GM23248 (cell line): ENCODE results near the gene PEX14. TPM values are rescaled to one million over a fixed set of nuclear protein-coding genes. Genes with fewer than 3 reads are reported as not detected.

ENCODE experiments used
- DNase-seq: peaks from one replicate; pipeline ENCODE4 v3.0.0-alpha.2; 2015
- H2AFZ ChIP-seq: fragments of 200-600 bp; sonication (generic); 2 replicates; pipeline ENCODE4 v1.6.1; 2016; ENCODE audit warnings: antibody characterized with exemption
- H3F3A ChIP-seq: fragments of 200-600 bp; sonication (generic); 2 replicates; pipeline ENCODE4 v1.6.1; 2016; ENCODE audit warnings: mild to moderate bottlenecking, antibody characterized with exemption, mixed run types; ENCODE audit not compliant: insufficient read depth
- H3K27ac ChIP-seq: fragments of 200-600 bp; sonication (generic); 2 replicates; pipeline ENCODE4 v1.5.1; 2016; ENCODE audit warnings: mild to moderate bottlenecking
- H3K27me3 ChIP-seq: fragments of 200-600 bp; sonication (generic); replicated peaks from 2 replicates; pipeline ENCODE4 v1.6.1; 2016; ENCODE audit warnings: mild to moderate bottlenecking; ENCODE audit not compliant: insufficient read depth
- H3K36me3 ChIP-seq: fragments of 200-600 bp; sonication (generic); 2 replicates; pipeline ENCODE4 v1.6.1; 2016; ENCODE audit warnings: low read depth, mild to moderate bottlenecking
- H3K4me1 ChIP-seq: fragments of 200-600 bp; sonication (generic); 2 replicates; pipeline ENCODE4 v1.6.1; 2016; ENCODE audit warnings: mild to moderate bottlenecking; ENCODE audit not compliant: insufficient read depth
- H3K4me2 ChIP-seq: fragments of 200-600 bp; sonication (generic); one replicate; pipeline ENCODE4 v1.6.1; 2016; ENCODE audit warnings: mild to moderate bottlenecking; ENCODE audit not compliant: unreplicated experiment
- H3K4me3 ChIP-seq: fragments of 200-600 bp; sonication (generic); 2 replicates; pipeline ENCODE4 v1.5.1; 2016; ENCODE audit warnings: mild to moderate bottlenecking
- H3K79me2 ChIP-seq: fragments of 200-600 bp; sonication (generic); 2 replicates; pipeline ENCODE4 v1.6.1; 2016; ENCODE audit warnings: mild to moderate bottlenecking; ENCODE audit not compliant: insufficient read depth
- H3K9ac ChIP-seq: fragments of 200-600 bp; sonication (generic); 2 replicates; pipeline ENCODE4 v1.6.1; 2016; ENCODE audit warnings: mild to moderate bottlenecking
- H3K9me2 ChIP-seq: fragments of 200-600 bp; sonication (generic); 2 replicates; pipeline ENCODE4 v1.6.1; 2016; ENCODE audit warnings: mixed run types, mild to moderate bottlenecking, moderate library complexity; ENCODE audit not compliant: insufficient read depth
- H3K9me3 ChIP-seq: fragments of 200-600 bp; sonication (generic); one replicate; pipeline ENCODE4 v1.6.1; 2017; ENCODE audit warnings: low read depth
- H4K20me1 ChIP-seq: fragments of 200-600 bp; sonication (generic); 2 replicates; pipeline ENCODE4 v1.6.0; 2016; ENCODE audit not compliant: insufficient read depth
- EZH2 ChIP-seq: fragments of 200-600 bp; sonication (generic); IDR thresholded peaks from 2 replicates; pipeline ENCODE4 v1.6.1; 2018; ENCODE audit warnings: antibody characterized with exemption, mild to moderate bottlenecking; ENCODE audit not compliant: insufficient read depth, poor library complexity, severe bottlenecking
- EZH2phosphoT487 ChIP-seq: fragments of 200-600 bp; sonication (generic); IDR thresholded peaks from 2 replicates; pipeline ENCODE4 v1.6.1; 2018; ENCODE audit warnings: antibody characterized with exemption, moderate library complexity, mild to moderate bottlenecking, low read depth; ENCODE audit not compliant: insufficient read depth
- WGBS, 2 experiments: methylation state at CpG; one replicate each; pipeline ENCODE4 v1.1.6; 2015 to 2017; ENCODE audit warnings: low lambda C conversion rate in 2 of 2, low coverage in 1 of 2; ENCODE audit errors: missing lambda C conversion rate in 2 of 2; 5-methylcytosine and 5-hydroxymethylcytosine counted together
- in situ Hi-C: fragments of 300-500 bp; cut with MboI; formaldehyde crosslinking; loops from 2 replicates; pipeline ENCODE4 v1.15.0; 2020
- polyA plus RNA-seq: library from polyadenylated mRNA; unstranded; fragments of >200 nt; fragmentation: Nextera tagmentation; extraction: Ambion mirVana; gene quantifications from 2 replicates; pipeline ENCODE4 v1.2.1, GENCODE V29; 2016
- total RNA-seq: library from RNA; depleted of rRNA; stranded (reverse); fragments of >200 nt; shearing (Covaris generic); gene quantifications from 2 replicates; pipeline ENCODE4 v1.2.3, GENCODE V29; 2014

PEX14 gene
- total and polyA plus RNA-seq, 2 experiments from 2014 or later, result 13.9 to 20.1 TPM

DNA sequence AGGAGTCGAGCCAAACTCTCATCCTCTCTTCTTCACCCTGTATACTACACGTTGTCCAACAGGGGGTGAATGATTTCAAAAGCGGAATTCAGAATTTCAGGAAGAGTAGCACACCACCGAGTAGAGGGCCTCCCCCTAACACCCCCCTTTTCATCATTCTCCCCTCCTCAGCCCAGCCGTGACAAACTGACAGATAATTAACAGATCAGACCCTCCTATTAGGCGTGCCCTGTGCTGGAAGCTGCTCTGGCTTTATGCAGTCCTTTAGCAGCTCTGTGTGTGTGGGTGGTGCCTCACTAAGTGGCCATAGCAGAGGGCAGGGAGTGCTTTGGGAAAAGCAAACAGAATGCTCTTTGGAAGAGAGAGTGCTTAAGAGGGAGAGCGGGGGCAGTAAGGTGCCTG is 44.3 kb downstream of the PEX14 start:
- TF ChIP-seq EZH2phosphoT487 (no peak), EZH2 (no peak)

DNA sequence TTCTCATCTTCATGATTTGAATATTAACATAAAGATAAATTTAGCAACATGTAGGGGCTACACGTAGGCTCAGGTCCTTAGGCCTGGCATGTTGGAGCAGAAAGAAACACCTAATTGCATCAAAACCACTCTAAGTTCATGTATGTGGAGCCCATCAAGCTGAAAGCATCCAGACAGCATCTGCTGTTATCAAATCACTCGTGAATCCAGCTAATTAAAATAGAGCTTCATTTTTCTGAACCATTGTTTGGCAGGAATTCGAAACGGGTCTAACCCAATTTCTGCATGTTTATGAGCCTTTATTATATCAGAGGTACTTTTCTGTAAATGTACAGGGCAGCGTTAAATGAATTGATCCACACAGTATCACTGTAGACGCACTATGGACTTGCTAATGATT is 45.7 kb downstream of the PEX14 start:
- H2AFZ ChIP-seq, result no peak overlapping the region
- H3K79me2 ChIP-seq, result peaks cover 83% of the 10 kb centered on the region
- H3K4me2 ChIP-seq, result no peak overlapping the region
- no peaks in the 10 kb centered on the region for H3K9me3 ChIP-seq
- H3K27me3 ChIP-seq, result no peaks in the 10 kb centered on the region
- no peak overlapping the region for H3K27ac ChIP-seq
- 96 to 98% methylated on average over 6 of the region's 6 CpGs for WGBS, 2 experiments
- H3K9ac ChIP-seq, result no peak overlapping the region
- H3K4me3 ChIP-seq, result no peak overlapping the region
- no peak for DNase-seq
- H3K4me1 ChIP-seq, result 0 out of 2 replicates have a peak, but pooled peaks cover 4% of the 10 kb centered on the region
- H3K9me2 ChIP-seq, result no peaks in the 10 kb centered on the region
- in situ Hi-C loops, result no loop called here
- H3K36me3 ChIP-seq, result no peaks in the 10 kb centered on the region
- TF ChIP-seq EZH2phosphoT487 (no peak), EZH2 (no peak)
- no peaks in the 10 kb centered on the region; the same call in 1 of the 2 replicates for H3F3A ChIP-seq
- H4K20me1 ChIP-seq, result no peaks in the 10 kb centered on the region

More for the DNA sequence above, 44.3 kb downstream of the PEX14 start:
- no peaks in the 10 kb centered on the region for H3K36me3 ChIP-seq
- H3K9me3 ChIP-seq, result no peaks in the 10 kb centered on the region
- H3K4me2 ChIP-seq, result no peak overlapping the region
- no peaks in the 10 kb centered on the region; the same call in 1 of the 2 replicates for H3F3A ChIP-seq
- 0 out of 2 replicates have a peak, but pooled peaks cover 4% of the 10 kb centered on the region for H3K4me1 ChIP-seq
- WGBS, 2 experiments, result 62 to 71% methylated on average over 7 of the region's 7 CpGs
- in situ Hi-C loops, result loop anchor here (5.0 kb wide), 1 partner anchor 343 kb away; no protein-coding TSS in a partner anchor
- no peak overlapping the region for H3K27ac ChIP-seq
- H2AFZ ChIP-seq, result no peak overlapping the region
- H3K9ac ChIP-seq, result no peak overlapping the region
- H3K27me3 ChIP-seq, result no peaks in the 10 kb centered on the region
- H3K9me2 ChIP-seq, result no peaks in the 10 kb centered on the region
- no peak overlapping the region for H3K4me3 ChIP-seq
- no peaks in the 10 kb centered on the region for H4K20me1 ChIP-seq
- peaks cover 83% of the 10 kb centered on the region for H3K79me2 ChIP-seq
- no peak for DNase-seq

DNA sequence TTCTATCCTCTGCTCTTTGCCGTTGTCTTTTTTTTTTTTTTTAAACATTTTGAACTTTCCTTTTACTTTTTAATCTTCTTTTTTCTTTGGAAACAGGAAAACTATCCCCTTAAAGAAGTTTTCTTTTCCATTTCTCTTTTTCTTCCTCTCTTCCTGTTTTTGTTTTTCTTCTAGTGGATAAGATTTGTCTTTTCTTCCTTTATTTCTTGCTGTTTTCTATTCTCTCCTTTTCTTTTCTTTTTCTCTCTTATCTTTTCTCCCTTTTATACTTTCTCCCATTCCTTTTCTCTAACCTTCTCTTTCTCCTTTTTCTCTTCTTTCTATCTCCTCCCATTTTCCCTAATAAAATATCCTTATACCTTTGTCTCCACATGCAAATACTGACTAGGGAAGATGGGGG is 46.2 kb downstream of the PEX14 start:
- Histone ChIP-seq H3K4me3 (no peak overlapping the region), H3K27ac (no peak overlapping the region), H3K27me3 (no peaks in the 10 kb centered on the region), H2AFZ (no peak overlapping the region), H3K9me3 (no peaks in the 10 kb centered on the region), H3K79me2 (peaks cover 81% of the 10 kb centered on the region), H3K36me3 (no peaks in the 10 kb centered on the region), H3K9me2 (no peaks in the 10 kb centered on the region), H3K9ac (no peak overlapping the region), H3K4me1 (0 out of 2 replicates have a peak, but pooled peaks cover 4% of the 10 kb centered on the region), H3K4me2 (no peak overlapping the region), H3F3A (no peaks in the 10 kb centered on the region; the same call in 1 of the 2 replicates), H4K20me1 (no peaks in the 10 kb centered on the region)
- 97 to 100% methylated on average over 1 of the region's 1 CpG for WGBS, 2 experiments
- no peak for DNase-seq
- TF ChIP-seq EZH2 (no peak), EZH2phosphoT487 (no peak)
- in situ Hi-C loops, result no loop called here

DNA sequence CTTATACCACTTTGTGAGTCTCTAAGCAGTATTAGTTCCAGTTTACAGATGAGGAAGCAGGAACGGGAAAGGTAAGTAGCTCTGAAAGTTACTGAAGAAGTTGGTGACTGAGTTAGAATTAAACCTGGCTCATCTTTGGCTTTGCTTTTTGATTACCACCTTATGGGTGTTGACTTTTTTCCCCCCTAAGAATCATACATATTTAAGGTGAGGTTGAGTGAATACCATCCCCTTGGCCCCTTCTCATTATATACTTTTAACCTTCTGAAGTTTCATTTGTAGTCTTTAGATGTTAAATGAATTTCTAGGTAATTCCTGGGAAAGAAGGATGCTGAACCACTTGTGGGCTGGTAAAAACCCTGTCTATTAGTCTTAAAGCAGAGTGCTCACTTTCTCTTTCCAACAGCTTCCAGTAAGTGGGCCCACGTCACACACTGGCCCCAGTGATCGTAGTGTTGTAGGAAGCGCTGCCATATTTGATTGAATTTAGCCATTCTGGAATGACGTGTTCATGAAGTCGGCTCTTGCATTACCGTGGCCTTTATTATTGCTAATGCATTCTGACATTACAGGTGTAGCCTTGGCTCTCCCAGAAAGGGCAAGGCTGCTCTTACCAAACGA is 46.9 kb downstream of the PEX14 start:
- no peaks in the 10 kb centered on the region for H3K9me2 ChIP-seq
- no peaks in the 10 kb centered on the region; the same call in 1 of the 2 replicates for H3F3A ChIP-seq
- no peaks in the 10 kb centered on the region for H3K36me3 ChIP-seq
- no peak overlapping the region for H2AFZ ChIP-seq
- DNase-seq, result no peak
- TF ChIP-seq EZH2 (no peak), EZH2phosphoT487 (no peak)
- H3K9ac ChIP-seq, result no peak overlapping the region
- H4K20me1 ChIP-seq, result no peaks in the 10 kb centered on the region
- H3K9me3 ChIP-seq, result no peaks in the 10 kb centered on the region
- WGBS, 2 experiments, result 97 to 99% methylated on average over 8 of the region's 8 CpGs
- H3K27ac ChIP-seq, result no peak overlapping the region
- peaks cover 80% of the 10 kb centered on the region for H3K79me2 ChIP-seq
- in situ Hi-C loops, result no loop called here
- 0 out of 2 replicates have a peak, but pooled peaks cover 4% of the 10 kb centered on the region for H3K4me1 ChIP-seq
- H3K4me3 ChIP-seq, result no peak overlapping the region
- H3K4me2 ChIP-seq, result no peak overlapping the region
- H3K27me3 ChIP-seq, result no peaks in the 10 kb centered on the region
